Lower lobe of right lung (tissue), 2 donors: ENCODE data around the gene C17orf75. TPM values are rescaled to one million over a fixed set of nuclear protein-coding genes. Genes with fewer than 3 reads are reported as not detected.

Experiments used
- ATAC-seq, 2 donors: fragments of 200-7000 bp; cut with Tn5 transposase; one replicate each; pipeline ENCODE4 v1.9.1; 2020 to 2022; ENCODE audit warnings: mild to moderate bottlenecking in 2 of 2, moderate library complexity in 2 of 2
- DNase-seq: peaks from one replicate; pipeline ENCODE4 v3.0.0-alpha.2; 2020
- H3K27ac ChIP-seq: fragments of 200-600 bp; one replicate; pipeline ENCODE4 v1.8.0; 2022
- H3K27me3 ChIP-seq: fragments of 200-600 bp; one replicate; pipeline ENCODE4 v1.8.0; 2022; ENCODE audit warnings: low read depth
- H3K36me3 ChIP-seq: fragments of 200-600 bp; one replicate; pipeline ENCODE4 v1.8.0; 2022; ENCODE audit warnings: mild to moderate bottlenecking
- H3K4me1 ChIP-seq: fragments of 200-600 bp; one replicate; pipeline ENCODE4 v1.8.0; 2022
- H3K4me3 ChIP-seq: fragments of 200-600 bp; one replicate; pipeline ENCODE4 v1.8.0; 2022; ENCODE audit warnings: mild to moderate bottlenecking
- H3K9me3 ChIP-seq: fragments of 200-600 bp; one replicate; pipeline ENCODE4 v1.8.0; 2022
- CTCF ChIP-seq: fragments of 200-600 bp; IDR thresholded peaks from one replicate; pipeline ENCODE4 v1.8.0; 2022; ENCODE audit warnings: antibody characterized with exemption, mild to moderate bottlenecking
- intact Hi-C: fragments of 100-400 bp; cut with DNase I; formaldehyde crosslinking; loops from one replicate; pipeline ENCODE4 v1.11.0; 2022
- total RNA-seq: library from RNA; stranded (reverse); fragmentation: NEBNext Ultra II Directional; extraction: Animal tissue kit (Norgen Biotek cat#: 25700); gene quantifications from one replicate; pipeline ENCODE4 v1.2.1, GENCODE V29; 2021
- donor health status: DM: no; HTN: yes; CAD: no; lungs with severe emphysema.

Gene C17orf75
- total RNA-seq, 1 donor from 2014 or later, result 11.7 TPM

- Histone ChIP-seq H3K4me3 (no peak overlapping the region), H3K9me3 (no peaks in the 10 kb centered on the region), H3K27ac (no peak overlapping the region), H3K36me3 (no peaks in the 10 kb centered on the region), H3K27me3 (peaks cover 5% of the 10 kb centered on the region), H3K4me1 (no peaks in the 10 kb centered on the region)
- ATAC-seq (no peak), DNase-seq (no peak)
- TF ChIP-seq CTCF, result no peak
- intact Hi-C loops, result no loop called here
Observed at GRCh38 chr17:32286518-32286900, 55.5 kb downstream of the C17orf75 start.

- no peaks in the 10 kb centered on the region for H3K36me3 ChIP-seq
- H3K4me3 ChIP-seq, result no peak overlapping the region
- no peak overlapping the region for H3K27ac ChIP-seq
- no peak for ATAC-seq
- peaks cover 8% of the 10 kb centered on the region for H3K27me3 ChIP-seq
- H3K4me1 ChIP-seq, result no peaks in the 10 kb centered on the region
- no peak for DNase-seq
- no peak for TF ChIP-seq CTCF
- intact Hi-C loops, result no loop called here
- no peaks in the 10 kb centered on the region for H3K9me3 ChIP-seq
Observed at GRCh38 chr17:32285746-32286517, 56.0 kb downstream of the C17orf75 start.

GRCh38 chr17:32285306-32285705 lies 56.7 kb downstream of the C17orf75 start:
- Histone ChIP-seq H3K9me3 (no peaks in the 10 kb centered on the region), H3K27me3 (peaks cover 8% of the 10 kb centered on the region), H3K27ac (no peak overlapping the region), H3K4me1 (no peaks in the 10 kb centered on the region), H3K4me3 (no peak overlapping the region), H3K36me3 (no peaks in the 10 kb centered on the region)
- intact Hi-C loops, result no loop called here
- TF ChIP-seq CTCF, result no peak
- no peak for DNase-seq
- ATAC-seq, result no peak

- TF ChIP-seq CTCF, result no peak
- no peak for ATAC-seq
- no peak for DNase-seq
Observed at GRCh38 chr17:32283745-32284201, 58.2 kb downstream of the C17orf75 start.

GRCh38 chr17:32281011-32281451 lies 60.9 kb downstream of the C17orf75 start:
- DNase-seq (peak; percentile 53), ATAC-seq (peak in 1 of 2 donors; percentile 16)
- H3K36me3 ChIP-seq, result no peaks in the 10 kb centered on the region
- TF ChIP-seq CTCF, result no peak
- peaks cover 8% of the 10 kb centered on the region for H3K27me3 ChIP-seq
- H3K27ac ChIP-seq, result no peak overlapping the region
- intact Hi-C loops, result no loop called here
- no peaks in the 10 kb centered on the region for H3K9me3 ChIP-seq
- no peaks in the 10 kb centered on the region for H3K4me1 ChIP-seq
- H3K4me3 ChIP-seq, result no peak overlapping the region

More at GRCh38 chr17:32283745-32284201, 58.2 kb downstream of the C17orf75 start:
- H3K27me3 ChIP-seq, result peaks cover 8% of the 10 kb centered on the region
- H3K4me1 ChIP-seq, result no peaks in the 10 kb centered on the region
- no peaks in the 10 kb centered on the region for H3K36me3 ChIP-seq
- intact Hi-C loops, result no loop called here
- H3K4me3 ChIP-seq, result no peak overlapping the region
- H3K27ac ChIP-seq, result no peak overlapping the region
- H3K9me3 ChIP-seq, result no peaks in the 10 kb centered on the region
